B cell (primary cell): ENCODE data around the gene AGAP1.

Experiments
- CTCF ChIP-seq: fragments of 200-600 bp; IDR thresholded peaks from one replicate; pipeline ENCODE4 v1.8.0; 2022; ENCODE audit warnings: antibody characterized with exemption, mild to moderate bottlenecking
- EZH2 ChIP-seq: IDR thresholded peaks from 2 replicates; pipeline ENCODE4 v1.6.1; 2012; ENCODE audit warnings: borderline replicate concordance, low read depth, mild to moderate bottlenecking, moderate library complexity, low read length; ENCODE audit not compliant: insufficient read depth, poor library complexity, severe bottlenecking

GRCh38 chr2:235977445-235977844 is 483.6 kb downstream of the AGAP1 start:
- no peak for TF ChIP-seq CTCF
- no peak for TF ChIP-seq EZH2
